HEK293T (cell line): ENCODE measurements around the gene JAG2.

Experiments
- CTCF ChIA-PET: fragments of 350-600 bp; formaldehyde crosslinking; extraction: SDS; loops from one replicate; lab custom pipeline; 2021; ENCODE audit warnings: antibody characterized with exemption, inconsistent platforms; lab: Yijun Ruan, JAX
- POLR2A ChIA-PET: fragments of 350-600 bp; formaldehyde crosslinking; extraction: SDS; loops from one replicate; lab custom pipeline; 2020; ENCODE audit warnings: antibody characterized with exemption, inconsistent platforms; lab: Yijun Ruan, JAX
- DNase-seq: peaks from one replicate; pipeline ENCODE4 v3.0.0; 2012; ENCODE audit warnings: mixed read lengths; ENCODE audit errors: extremely low spot score
- ARNT ChIP-seq: fragments of 450-650 bp; IDR thresholded peaks from 2 replicates; pipeline ENCODE4 v1.6.1; 2017; ENCODE audit warnings: mild to moderate bottlenecking
- BHLHE40 ChIP-seq: fragments of 450-650 bp; IDR thresholded peaks from 2 replicates; pipeline ENCODE4 v1.6.1; 2016; ENCODE audit warnings: mild to moderate bottlenecking, moderate library complexity, borderline replicate concordance
- CTBP1 ChIP-seq: fragments of 450-650 bp; IDR thresholded peaks from 2 replicates; pipeline ENCODE4 v1.6.1; 2016; ENCODE audit warnings: borderline replicate concordance
- ELF4 ChIP-seq: fragments of 450-650 bp; IDR thresholded peaks from 2 replicates; pipeline ENCODE4 v1.6.1; 2017; ENCODE audit warnings: antibody characterized with exemption
- FOXA1 ChIP-seq: fragments of 450-650 bp; IDR thresholded peaks from 2 replicates; pipeline ENCODE4 v1.6.1; 2016; ENCODE audit warnings: mild to moderate bottlenecking
- FOXK2 ChIP-seq: fragments of 450-650 bp; IDR thresholded peaks from 2 replicates; pipeline ENCODE4 v1.6.1; 2016; ENCODE audit warnings: mild to moderate bottlenecking
- FOXM1 ChIP-seq: fragments of 450-650 bp; IDR thresholded peaks from 2 replicates; pipeline ENCODE4 v1.6.1; 2017; ENCODE audit warnings: mild to moderate bottlenecking, borderline replicate concordance
- HDGF ChIP-seq: fragments of 450-650 bp; IDR thresholded peaks from 2 replicates; pipeline ENCODE4 v1.6.1; 2017; ENCODE audit warnings: antibody characterized with exemption, borderline replicate concordance
- L3MBTL2 ChIP-seq: fragments of 450-650 bp; conservative IDR thresholded peaks from 2 replicates; pipeline ENCODE4 v1.6.1; 2016; ENCODE audit warnings: mild to moderate bottlenecking
- LEF1 ChIP-seq: fragments of 450-650 bp; IDR thresholded peaks from 2 replicates; pipeline ENCODE4 v1.6.1; 2017; ENCODE audit warnings: mild to moderate bottlenecking, borderline replicate concordance
- NFRKB ChIP-seq: fragments of 450-650 bp; IDR thresholded peaks from 2 replicates; pipeline ENCODE4 v1.6.1; 2016; ENCODE audit warnings: mild to moderate bottlenecking, moderate library complexity
- PKNOX1 ChIP-seq: fragments of 450-650 bp; IDR thresholded peaks from 2 replicates; pipeline ENCODE4 v1.6.1; 2016
- SP1 ChIP-seq: fragments of 450-650 bp; IDR thresholded peaks from 2 replicates; pipeline ENCODE4 v1.6.1; 2017
- SUZ12 ChIP-seq: fragments of 450-650 bp; IDR thresholded peaks from 2 replicates; pipeline ENCODE4 v1.6.1; 2016; ENCODE audit warnings: mild to moderate bottlenecking
- TARDBP ChIP-seq: fragments of 450-650 bp; IDR thresholded peaks from 2 replicates; pipeline ENCODE4 v1.6.1; 2016
- ZNF384 ChIP-seq: fragments of 450-650 bp; IDR thresholded peaks from 2 replicates; pipeline ENCODE4 v1.6.1; 2016

JAG2 gene

GRCh38 chr14:105171004-105171673 lies 2.6 kb upstream of the JAG2 start:
- ChIA-PET CTCF (interaction anchor here (0.5 to 2.1 kb wide), 3 partner anchors 10 to 89 kb away, joined by 3 to 10 read pairs (median 3); partner anchors contain the start of gene NUDT14), POLR2A (interaction anchor here (0.6 to 3.2 kb wide), 2 partner anchors 10 to 143 kb away, joined by 3 to 21 read pairs; partner anchors contain the start of genes NUDT14 and PACS2)
- DNase-seq: no peak
- TF ChIP-seq LEF1 (no peak), ARNT (no peak), FOXM1 (no peak), CTBP1 (no peak), SUZ12 (no peak), FOXK2 (no peak)

- POLR2A ChIA-PET: interaction anchor here (0.5 to 3.2 kb wide), 2 partner anchors 11 to 488 kb away, joined by 3 to 21 read pairs; partner anchors contain the start of gene NUDT14
- no peak for DNase-seq
- TF ChIP-seq ZNF384 (no peak), FOXM1 (no peak), BHLHE40 (no peak), FOXK2 (no peak), SUZ12 (no peak), NFRKB (no peak), PKNOX1 (no peak), ARNT (no peak), ELF4 (no peak), HDGF (no peak), LEF1 (no peak)
- CTCF ChIA-PET: interaction anchor here (0.7 to 2.1 kb wide), 5 partner anchors 11 to 78 kb away, joined by 3 to 10 read pairs (median 5); partner anchors contain the start of gene NUDT14
Observed at GRCh38 chr14:105169776-105170655, 1.4 kb upstream of the JAG2 start.

- 0 out of 2 replicates have a peak, but pooled peaks have one; percentile 21 for TF ChIP-seq CTBP1
- peak; percentile 50 for TF ChIP-seq L3MBTL2
- no peak for TF ChIP-seq BHLHE40
- DNase-seq: peak; percentile 71
- ChIA-PET POLR2A (interaction anchor here (1.2 to 2.0 kb wide), 3 partner anchors 80 to 145 kb away, joined by 3 to 7 read pairs (median 5); partner anchors contain the start of genes BRF1, BTBD6 and PACS2), CTCF (interaction anchor here (0.7 to 2.1 kb wide), 6 partner anchors 12 to 77 kb away, joined by 3 to 10 read pairs (median 4); partner anchors contain the start of gene NUDT14)
Observed at GRCh38 chr14:105168979-105169507, 467 bp upstream of the JAG2 start.

- CTCF ChIA-PET: interaction anchor here (0.7 to 1.0 kb wide), 2 partner anchors 22 to 137 kb away, joined by 3 read pairs; no protein-coding TSS in a partner anchor
- no peak for DNase-seq
- POLR2A ChIA-PET: interaction anchor here (1.2 to 2.0 kb wide), 3 partner anchors 81 to 146 kb away, joined by 3 to 7 read pairs (median 5); partner anchors contain the start of genes BRF1, BTBD6 and PACS2
- TF ChIP-seq ELF4 (no peak), L3MBTL2 (no peak), SP1 (no peak), NFRKB (no peak), LEF1 (no peak), FOXK2 (no peak), FOXM1 (no peak), CTBP1 (no peak), BHLHE40 (no peak), SUZ12 (no peak), PKNOX1 (no peak), HDGF (no peak), ZNF384 (no peak), TARDBP (no peak), ARNT (no peak)
Observed at GRCh38 chr14:105168093-105168420, 519 bp downstream of the JAG2 start.

- CTCF ChIA-PET: interaction anchor here (0.7 to 1.0 kb wide), 2 partner anchors 21 to 138 kb away, joined by 3 read pairs; no protein-coding TSS in a partner anchor
- TF ChIP-seq CTBP1 (0 out of 2 replicates have a peak, but pooled peaks have one; percentile 30), ARNT (peak; percentile 83), FOXA1 (no peak), L3MBTL2 (no peak; the same call in 1 of the 2 replicates), FOXK2 (no peak), TARDBP (no peak), NFRKB (no peak), PKNOX1 (no peak), HDGF (no peak)
- POLR2A ChIA-PET: interaction anchor here (1.2 to 2.0 kb wide), 3 partner anchors 81 to 147 kb away, joined by 3 to 7 read pairs (median 5); partner anchors contain the start of genes BRF1, BTBD6 and PACS2
- DNase-seq: peak; percentile 60
Observed at GRCh38 chr14:105167303-105168092, 1.1 kb downstream of the JAG2 start.
